GM21528 (cell line): Measurements from ENCODE around the gene MEOX1.

Experiments used
- ATAC-seq: cut with Tn5 transposase; IDR thresholded peaks from one replicate; pipeline ENCODE4 v1.9.1; 2021; ENCODE audit warnings: mild to moderate bottlenecking, moderate library complexity; ENCODE audit not compliant: unreplicated experiment, low FRiP score

Gene MEOX1

DNA sequence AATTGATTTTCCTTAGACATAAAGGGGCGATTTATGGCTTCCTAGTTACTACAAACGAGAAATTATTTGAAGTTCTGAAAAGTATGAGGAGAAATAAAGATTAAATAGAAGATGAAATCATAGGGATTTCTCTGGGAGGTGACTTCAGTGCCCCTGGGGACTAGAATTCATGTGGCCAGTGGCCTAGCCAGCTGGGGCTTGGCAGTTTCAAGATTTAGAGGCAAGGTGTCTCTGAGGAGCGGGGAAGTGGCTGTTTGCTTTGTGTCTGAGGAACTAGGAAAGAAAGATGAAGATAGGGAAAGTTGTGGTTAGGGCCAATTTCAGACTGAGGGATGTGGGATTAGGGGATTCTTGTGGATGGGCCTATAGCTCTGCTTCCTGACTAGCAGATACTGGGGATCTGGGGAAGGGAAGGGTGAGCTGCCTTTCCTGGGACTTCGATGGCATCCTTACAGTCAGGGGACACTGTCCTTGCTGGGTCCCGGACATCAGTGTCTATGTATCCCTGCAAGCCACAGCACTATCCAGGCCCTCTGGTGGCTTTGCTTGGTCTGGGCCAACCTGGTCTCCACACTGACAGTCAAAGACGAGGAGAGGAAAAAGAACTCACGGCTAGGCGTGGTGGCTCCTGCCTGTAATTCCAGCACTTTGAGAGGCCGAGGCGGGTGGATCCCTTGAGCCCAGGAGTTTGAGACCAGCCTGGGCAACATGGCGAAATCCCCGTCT lies 22.4 kb upstream of the MEOX1 start:
- ATAC-seq: no peak

DNA sequence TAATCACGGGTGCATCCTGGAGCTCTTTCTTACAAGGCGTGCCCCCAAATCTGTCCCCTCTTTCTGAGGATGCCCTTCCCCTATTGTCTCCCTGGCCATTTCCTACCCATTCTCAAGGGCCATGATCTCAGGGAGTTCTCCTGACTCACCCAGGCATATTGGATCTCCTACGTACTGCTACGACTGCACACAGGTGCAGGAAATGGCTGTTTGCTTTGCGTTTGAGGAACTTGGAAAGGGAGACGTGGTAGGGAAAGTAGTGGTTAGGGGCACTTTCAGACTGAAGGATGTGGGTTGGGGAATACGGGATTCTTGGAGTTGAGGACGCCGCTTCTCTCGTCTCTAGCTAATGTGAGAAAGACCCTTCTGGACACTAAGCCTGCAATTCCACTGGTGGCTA lies 18.7 kb upstream of the MEOX1 start:
- ATAC-seq: no peak

DNA sequence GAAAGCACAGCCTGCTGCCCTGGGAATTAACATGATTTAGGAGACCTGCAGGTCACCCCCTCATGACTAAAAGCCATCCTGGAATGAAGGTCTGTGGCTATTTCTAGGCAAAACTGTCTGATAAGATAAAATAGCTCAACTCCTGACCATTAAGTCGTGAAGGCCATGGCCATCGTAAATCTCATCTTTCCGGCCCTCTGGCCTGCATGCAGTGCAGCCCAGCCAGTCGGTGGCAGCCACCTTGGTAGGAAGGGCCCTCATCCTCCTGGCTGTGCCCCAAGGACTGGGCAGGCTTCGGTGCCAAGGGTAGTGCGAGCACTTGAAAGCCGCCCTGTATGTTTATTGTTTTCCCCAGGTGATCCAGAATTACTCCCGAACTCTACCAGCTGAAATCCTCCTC lies 18.2 kb upstream of the MEOX1 start:
- no peak for ATAC-seq

DNA sequence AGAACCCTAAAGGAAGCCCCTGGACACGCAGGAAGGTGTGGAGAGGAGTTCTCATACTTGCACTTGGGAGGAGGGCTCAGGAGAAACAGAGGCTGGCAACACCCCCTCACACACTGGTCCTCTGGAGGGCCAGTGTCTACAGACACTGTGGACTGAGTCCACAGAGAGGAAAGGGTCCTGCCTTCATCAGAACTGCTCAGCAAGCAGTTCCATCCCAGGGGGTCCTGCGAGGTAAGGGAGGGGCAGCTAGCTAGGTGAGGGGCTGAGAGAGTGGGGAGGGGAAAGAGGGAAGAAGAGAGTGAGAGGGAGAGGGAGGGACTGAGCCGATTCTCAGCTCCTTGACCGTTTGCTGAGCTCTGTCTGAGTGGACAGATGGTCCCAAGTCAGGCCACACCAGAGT lies 17.7 kb upstream of the MEOX1 start:
- ATAC-seq: no peak

DNA sequence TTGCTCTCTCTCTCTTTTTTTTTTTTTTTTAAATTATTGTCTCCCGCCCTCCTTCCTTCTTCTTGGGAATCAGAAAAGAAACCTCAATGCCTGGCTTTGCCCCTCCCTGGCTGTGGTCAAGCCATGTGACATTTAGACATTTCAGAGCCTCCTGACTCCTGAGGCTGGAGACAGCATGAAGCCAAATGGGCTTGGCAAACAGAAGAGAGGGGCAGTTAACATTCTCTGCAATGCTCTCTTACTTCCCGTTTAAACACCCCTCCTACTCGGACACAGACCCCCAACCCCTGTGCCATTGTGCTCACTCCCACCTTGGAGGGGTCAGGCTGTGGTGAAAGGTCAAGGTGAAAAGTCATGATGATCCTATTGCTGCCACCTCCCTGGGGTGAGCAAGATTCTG lies 14.7 kb upstream of the MEOX1 start:
- no peak for ATAC-seq

DNA sequence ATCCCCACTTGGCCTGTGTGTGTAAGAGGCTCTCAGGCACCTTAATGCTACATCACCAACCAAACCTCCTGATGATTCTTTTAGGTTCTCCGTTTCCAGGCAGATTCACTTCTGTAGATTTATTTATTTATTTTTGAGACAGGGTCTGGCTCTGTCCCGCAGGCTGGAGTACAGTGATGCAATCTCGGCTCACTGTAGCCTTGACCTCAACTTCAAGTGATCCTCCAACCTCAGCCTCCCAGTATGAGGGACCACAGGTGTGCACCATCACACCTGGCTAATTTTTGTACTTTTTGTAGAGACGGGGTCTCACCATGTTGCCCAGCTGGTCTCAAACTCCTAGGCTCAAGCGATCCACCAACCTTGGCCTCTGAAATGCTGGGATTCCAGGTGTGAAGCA lies 12.7 kb upstream of the MEOX1 start:
- ATAC-seq: no peak

DNA sequence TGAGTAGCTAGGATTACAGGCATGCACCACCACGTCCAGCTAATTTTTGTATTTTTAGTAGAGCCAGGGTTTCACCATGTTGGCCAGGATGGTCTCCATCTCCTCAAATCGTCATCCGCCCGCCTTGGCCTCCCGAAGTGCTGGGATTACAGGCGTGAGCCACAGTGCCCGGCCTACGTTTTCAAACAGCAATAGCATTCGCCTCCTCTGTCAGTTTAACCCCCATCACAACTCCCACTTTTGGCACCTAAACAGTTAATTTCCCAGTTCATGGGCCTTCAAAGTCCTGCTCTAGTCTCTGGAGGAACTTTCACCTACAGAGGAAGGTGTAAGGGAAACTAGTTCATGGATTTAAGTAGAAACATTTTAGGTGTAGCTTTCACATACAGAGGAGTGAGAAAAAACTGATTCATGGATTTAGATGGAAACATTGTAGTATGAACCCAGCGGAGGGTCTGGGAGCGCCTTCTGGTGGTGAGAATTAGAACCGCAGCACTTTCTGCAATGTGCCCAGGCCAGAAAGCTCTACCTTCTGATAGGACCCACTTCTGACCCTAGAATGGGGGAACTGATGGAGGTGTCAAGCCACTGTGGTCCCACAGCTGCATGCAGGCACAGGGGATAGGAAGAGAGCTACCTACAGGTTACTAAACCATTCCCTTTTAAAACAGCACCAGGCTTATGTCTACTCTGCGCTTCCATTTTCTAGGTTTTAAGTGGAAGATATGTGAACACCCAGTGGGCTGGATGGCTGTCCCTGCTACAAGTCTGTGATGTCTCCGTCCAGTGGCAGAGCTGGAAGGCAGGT lies 12.0 kb upstream of the MEOX1 start:
- no peak for ATAC-seq

DNA sequence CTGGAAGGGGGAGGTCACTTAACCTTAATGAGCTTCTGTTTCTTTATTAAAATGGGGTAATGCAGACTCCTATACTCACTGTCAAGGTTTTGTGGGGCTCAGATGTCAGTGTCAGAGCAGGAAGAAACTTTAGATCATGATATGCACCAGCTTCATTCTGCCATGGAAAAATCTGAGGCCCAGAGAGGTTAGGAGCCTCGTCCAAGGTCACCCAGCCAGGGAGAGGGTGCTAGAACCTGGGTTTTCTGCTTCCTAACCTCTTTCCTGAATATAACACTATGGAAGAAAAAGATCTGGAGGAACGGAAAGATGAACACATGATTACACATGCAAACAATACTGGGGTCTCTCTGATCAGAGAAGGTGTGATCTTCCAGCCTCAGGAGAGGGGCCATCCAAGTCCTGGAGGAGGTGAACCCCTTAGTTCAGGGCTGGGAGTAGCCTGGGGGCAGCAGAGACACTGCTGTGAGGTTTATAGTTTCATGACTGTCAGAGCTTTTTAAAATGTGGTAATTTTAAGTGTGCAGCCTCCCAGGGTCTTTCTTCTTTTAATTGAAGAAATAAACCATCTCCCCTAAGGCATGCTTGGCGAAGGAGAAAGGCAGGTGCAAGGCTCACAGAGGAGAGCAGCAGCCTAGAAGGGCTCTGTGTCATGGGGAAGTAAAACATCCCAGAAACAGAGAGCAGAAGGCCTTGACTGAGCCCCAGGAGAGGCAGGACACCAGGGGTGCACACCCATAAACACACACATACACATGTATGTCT lies 10.2 kb upstream of the MEOX1 start:
- ATAC-seq: no peak

DNA sequence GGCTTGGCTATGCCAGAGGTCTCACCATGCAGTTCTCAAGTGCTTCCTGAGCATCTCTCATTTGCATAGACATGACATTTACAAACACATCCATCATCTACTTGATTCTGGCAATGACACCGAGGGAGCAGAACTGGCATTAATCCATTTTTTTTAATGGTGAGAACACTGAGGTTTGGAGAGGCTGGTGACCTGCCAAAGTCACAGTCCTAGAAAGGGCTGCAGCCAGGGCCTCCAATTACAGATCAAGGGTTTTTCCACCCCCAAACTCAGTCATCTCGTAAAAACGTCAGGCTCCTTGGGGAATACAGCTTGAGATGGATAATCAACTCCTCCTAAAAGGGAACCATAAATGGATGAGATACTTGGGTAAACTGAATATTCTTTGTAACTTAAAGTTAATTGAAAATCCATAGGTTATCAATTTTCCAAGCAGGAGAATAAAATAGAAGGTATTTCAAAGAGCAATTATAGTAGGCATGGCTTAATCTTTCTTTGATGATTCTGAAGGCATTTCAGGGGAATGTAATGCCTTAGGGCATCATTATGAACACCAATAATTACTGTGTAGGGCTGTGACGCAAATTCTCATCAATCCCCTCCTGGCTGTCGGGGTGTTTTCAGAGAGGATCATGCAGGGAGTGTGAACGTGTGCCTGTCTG lies 9.4 kb upstream of the MEOX1 start:
- ATAC-seq: no peak

DNA sequence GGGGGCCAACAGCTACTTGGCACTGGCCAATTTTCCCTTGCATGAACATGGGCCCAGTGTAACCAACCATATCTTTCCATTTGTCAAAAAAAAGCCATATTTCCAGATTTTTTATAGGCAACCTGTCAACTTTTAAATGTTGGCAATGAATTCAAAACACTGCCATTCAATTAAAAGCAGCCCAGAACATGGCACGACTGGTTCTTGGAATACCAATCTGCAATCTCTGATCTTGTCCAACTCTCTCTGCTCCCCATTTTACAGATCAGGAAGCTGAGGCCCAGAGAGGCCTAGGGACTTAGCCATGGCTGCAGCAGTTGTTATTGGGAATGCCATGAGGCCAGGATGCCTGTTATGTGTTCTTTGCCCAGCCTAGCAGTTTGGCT lies 8.9 kb upstream of the MEOX1 start:
- no peak for ATAC-seq

DNA sequence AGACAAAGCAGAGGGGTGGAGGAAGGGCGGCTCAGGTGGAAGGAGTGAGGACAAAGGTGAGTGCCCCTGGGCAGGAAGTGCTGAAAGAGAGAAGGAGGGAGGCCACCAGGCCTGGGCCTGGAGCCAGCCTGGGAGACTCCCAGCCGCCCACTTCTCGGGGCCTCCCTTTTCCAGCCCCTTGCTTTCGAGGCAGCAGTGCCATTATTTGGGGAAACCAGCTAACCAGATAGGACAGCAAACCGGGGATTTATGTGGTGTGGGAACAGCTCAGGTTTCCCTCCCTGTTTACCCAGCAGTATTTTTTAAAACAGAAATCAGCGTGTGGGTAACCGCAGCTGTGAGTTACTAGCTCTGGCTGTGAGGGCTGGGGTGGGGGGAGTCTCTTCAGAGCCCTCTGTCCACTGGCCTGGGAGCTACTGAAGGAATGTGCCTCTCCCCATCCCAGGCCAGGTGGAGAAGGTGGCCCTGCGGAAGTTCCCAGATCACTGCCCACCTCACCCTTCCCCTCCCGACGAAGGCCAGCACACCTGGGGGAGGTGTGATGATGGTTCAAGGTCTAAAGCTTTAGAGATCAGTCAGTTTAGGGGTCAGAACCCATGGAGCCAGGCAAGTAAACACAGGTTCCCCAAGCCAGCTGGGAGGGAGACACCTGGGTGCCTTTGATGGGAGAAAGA lies 8.4 kb upstream of the MEOX1 start:
- ATAC-seq: no peak

DNA sequence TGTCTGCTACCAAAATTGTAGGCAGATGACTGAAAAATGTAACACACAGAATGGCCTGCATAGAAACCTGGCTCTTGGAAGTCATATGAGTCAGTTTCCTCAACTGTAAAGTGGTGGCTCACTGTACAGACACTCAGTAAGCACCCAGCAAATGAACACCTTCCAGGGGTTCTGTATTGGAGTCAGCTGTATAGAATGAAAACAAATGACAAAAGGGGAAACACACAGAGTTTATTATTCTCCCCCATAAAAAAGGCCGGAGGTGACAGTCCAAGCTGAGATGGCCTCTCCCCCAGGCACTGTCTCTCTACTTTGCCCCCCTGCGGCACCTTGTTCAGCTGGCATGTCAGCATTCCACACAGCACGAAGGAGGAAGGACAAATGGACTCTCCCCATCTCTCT lies 6.2 kb upstream of the MEOX1 start:
- no peak for ATAC-seq

DNA sequence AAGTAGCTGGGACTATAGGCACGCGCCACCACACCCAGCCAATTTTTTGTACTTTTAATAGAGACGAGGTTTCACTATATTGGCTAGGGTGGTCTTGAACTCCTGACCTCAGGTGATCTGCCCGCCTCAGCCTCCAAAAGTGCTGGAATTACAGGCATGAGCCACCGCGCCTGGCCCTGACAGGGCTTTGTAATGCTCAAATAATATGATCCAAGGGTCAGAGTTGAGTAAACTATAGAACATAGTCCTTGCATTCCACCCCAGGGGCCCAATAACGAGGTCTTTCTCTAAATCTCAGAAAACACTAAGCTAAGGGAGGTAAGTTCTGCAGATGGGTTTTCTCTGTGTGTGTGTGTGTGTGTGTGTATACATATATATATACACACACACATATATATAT lies 5.8 kb upstream of the MEOX1 start:
- no peak for ATAC-seq

DNA sequence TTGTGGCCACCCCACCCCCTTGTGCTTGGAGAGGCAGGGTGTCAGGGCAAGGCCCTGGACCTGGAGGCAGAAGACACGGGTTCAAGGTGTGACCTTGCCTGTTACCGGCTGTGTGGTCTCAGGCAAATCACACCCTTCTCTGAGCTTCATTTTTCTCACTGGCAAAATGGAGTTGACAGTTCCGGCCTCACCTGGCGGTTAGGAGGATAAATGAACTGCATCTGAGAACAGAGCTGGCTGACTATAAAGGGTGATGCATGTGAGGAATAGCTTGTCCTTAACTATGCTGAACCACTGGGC lies 4.2 kb upstream of the MEOX1 start:
- no peak for ATAC-seq

DNA sequence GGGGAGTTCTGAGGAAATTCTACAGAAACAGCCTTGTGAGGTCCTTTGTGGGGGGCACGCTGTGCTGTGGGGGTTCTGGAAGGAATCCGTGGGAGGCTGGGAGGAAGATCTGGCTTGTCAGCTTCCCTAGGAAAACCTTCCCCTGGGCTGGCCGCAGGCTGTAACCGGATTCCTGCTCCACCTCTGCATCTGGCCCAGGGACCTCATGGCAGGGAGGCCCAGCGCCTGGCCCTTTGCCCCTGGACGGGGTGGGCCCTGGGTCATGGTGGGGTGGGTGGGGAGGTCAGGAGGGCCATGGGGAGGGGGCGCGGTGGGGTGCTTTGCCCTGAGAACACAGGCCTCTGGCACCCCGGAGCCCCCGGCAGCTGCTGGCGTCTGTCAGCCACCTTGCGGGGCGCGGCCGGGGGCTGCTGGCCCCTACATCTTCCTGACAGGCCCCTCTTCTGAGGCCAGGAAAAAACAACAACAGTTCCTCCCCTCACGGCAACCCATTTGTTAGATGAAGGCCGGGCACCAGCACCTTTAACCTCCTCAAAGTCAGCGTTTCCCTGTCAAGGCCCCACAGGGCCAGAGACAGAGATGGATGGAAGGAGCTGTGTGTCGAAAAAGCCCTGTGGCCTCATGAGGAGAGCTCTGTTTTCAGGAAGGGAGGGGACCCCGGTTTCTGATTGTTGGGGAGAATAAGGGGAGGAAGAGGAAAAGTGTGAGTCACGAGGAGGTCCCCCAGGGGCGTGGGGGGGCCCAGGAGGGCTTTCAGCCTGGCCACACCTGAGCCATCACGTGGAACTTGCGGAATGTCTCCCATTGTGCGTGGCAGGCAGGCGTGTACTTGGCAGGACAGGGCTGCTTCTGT lies 3.6 kb upstream of the MEOX1 start:
- no peak for ATAC-seq

DNA sequence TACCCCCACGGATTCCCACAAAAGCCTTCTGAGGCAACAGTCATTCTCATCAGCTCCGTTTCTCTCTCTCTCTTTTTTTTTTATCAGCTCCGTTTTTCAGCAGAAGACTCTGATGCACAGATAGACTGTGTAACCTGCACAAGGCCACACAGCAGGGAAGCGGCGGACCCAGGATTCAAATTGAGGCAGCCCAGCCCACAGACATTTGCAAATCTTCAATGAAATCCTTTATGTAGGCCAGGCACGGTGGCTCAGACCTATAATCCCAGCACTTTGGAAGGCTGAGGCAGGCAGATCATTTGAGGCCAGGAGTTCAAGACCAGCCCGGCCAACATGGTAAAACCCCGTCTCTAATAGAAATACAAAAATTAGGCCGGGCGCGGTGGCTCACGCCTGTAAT lies 2.4 kb upstream of the MEOX1 start:
- ATAC-seq: no peak

DNA sequence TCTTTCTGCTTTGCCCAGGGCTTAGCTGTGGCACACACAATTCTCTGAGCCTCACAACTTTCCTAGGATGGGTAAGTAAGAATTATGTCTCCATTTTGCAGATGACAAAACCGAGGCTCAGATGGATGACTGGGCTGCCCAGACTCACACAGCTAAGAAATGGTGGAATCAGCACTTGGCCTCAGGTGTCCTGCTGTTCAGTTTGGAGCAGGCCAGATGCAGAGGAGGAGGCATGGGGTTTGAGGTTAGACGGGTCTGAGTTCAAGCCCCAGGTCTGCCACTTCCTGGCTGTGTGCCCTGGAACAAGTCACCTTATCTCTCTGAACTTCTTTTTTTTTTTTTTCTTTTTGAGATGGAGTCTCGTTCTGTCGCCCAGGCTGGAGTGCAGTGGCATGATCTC lies 1.7 kb upstream of the MEOX1 start:
- ATAC-seq: no peak

DNA sequence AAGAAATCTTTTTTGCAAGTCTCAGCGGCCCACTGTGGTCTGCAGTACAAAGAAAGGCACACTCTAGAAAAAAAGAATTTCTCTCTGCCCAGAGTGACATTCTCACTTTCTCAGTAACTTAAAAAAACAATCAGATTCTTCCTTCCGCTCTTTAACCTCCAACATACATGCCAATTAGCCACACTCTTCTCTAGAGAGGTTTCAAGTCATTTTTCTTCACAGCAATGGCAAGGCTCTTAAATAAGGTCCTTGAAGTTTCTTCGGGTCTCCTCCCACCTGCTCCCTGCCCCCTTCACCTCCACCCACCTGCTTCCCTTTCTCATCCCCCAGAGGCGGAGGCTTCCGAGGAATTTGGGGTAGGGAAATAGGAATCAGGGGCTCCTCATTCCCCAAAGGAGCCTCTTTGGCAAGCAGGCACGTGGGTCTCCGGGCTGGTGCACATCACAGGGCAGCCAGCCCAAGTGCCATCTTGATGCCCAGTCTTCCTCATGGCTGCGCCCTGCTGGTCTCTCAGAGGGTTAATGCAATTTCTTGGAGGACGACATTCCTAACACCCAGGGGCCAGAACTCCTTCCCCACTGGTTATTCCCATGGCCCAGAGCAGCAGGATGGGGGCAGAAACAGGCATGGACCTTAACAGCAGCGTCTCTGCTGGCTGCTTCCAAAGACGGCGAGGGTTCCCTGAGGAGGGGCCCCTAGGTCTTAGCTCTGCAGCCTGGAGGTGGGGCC lies 855 bp upstream of the MEOX1 start:
- ATAC-seq: no peak

DNA sequence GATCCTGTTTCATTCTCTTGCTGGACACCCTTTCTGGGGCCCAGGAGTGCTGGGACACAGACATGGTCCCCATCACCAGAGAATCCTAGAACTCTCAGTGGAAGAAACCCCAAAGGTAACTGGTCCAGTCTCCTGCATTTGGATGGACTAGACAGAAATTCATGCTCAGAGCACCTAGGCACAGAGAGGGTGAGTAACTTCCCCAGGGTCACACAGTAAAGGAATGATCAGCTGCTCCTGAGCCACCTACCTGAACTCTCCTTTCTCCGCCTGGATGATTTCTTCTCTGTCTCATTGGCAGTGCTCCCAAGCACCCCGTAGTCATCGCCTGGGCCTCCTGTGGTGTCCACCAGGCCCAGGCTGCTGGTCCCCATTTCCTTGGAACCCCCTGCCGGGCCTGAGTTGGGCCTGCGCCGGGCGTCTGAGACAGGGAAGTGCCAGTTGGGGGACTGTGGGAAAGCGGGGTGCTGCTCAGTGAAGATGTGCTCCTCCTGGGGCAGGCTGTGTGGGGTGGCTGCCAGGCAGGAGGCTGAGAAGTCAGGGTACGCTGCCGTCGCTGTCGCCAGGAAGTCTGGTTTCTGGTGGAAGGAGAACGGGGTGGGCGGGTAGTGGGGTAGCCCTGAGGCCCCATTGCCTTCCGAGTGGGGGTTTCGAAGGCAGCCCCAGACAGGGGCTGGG lies 767 bp downstream of the MEOX1 start:
- no peak for ATAC-seq
